Measurements from ENCODE around the gene WHRN.

- TF ChIP-seq, protein P1, sequence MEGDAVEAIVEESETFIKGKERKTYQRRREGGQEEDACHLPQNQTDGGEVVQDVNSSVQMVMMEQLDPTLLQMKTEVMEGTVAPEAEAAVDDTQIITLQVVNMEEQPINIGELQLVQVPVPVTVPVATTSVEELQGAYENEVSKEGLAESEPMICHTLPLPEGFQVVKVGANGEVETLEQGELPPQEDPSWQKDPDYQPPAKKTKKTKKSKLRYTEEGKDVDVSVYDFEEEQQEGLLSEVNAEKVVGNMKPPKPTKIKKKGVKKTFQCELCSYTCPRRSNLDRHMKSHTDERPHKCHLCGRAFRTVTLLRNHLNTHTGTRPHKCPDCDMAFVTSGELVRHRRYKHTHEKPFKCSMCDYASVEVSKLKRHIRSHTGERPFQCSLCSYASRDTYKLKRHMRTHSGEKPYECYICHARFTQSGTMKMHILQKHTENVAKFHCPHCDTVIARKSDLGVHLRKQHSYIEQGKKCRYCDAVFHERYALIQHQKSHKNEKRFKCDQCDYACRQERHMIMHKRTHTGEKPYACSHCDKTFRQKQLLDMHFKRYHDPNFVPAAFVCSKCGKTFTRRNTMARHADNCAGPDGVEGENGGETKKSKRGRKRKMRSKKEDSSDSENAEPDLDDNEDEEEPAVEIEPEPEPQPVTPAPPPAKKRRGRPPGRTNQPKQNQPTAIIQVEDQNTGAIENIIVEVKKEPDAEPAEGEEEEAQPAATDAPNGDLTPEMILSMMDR (IDR thresholded peaks at IDR 0.05; ENCODE audit: poor library complexity, severe bottlenecking) = no peak
- no peak for TF ChIP-seq EZH2 (IDR thresholded peaks at IDR 0.05; ENCODE audit: borderline replicate concordance, insufficient read depth, low read length, poor library complexity, severe bottlenecking)
- TF ChIP-seq TAF1 (IDR thresholded peaks at IDR 0.05; ENCODE audit: low read depth) = no peak
- TF ChIP-seq POLR2AphosphoS5 (IDR thresholded peaks at IDR 0.05) = no peak
- no peak for TF ChIP-seq REST (IDR thresholded peaks at IDR 0.05; ENCODE audit: borderline replicate concordance)
- TF ChIP-seq EP300 (conservative IDR thresholded peaks at IDR 0.05; ENCODE audit: poor library complexity, severe bottlenecking) = no peak
Measured at GRCh38 chr9:114491430-114492003, 13.8 kb downstream of the WHRN start.

Measured in neural cell (in vitro differentiated cells).